Thoracic aorta (tissue), 2 donors: ENCODE measurements around the gene CTXN1. TPM values are rescaled to one million over a fixed set of nuclear protein-coding genes. Genes with fewer than 3 reads are reported as not detected.

ENCODE experiments used
- ATAC-seq: fragments of 150-250 bp; one replicate; pipeline ENCODE4 v1.8.0; 2017; ENCODE audit warnings: low read depth; ENCODE audit not compliant: insufficient number of reproducible peaks, low FRiP score
- DNase-seq: peaks from one replicate; pipeline ENCODE4 v3.0.0-alpha.2; 2020; ENCODE audit warnings: low spot score
- H3K27ac ChIP-seq, 2 donors: fragments of 200-600 bp; sonication (generic); 1 replicate in 1 of 2; 2 replicates in 1 of 2; pipeline ENCODE4 v1.5.1; 2016; ENCODE audit warnings: mild to moderate bottlenecking in 2 of 2, moderate library complexity in 2 of 2
- H3K27me3 ChIP-seq: fragments of 200-600 bp; sonication (generic); replicated peaks from 2 replicates; pipeline ENCODE4 v1.6.0; 2016; ENCODE audit warnings: mild to moderate bottlenecking; ENCODE audit not compliant: insufficient read depth
- H3K36me3 ChIP-seq: fragments of 200-600 bp; sonication (generic); one replicate; pipeline ENCODE4 v1.5.1; 2016
- H3K4me1 ChIP-seq, 2 donors: fragments of 200-600 bp; sonication (generic); 1 replicate in 1 of 2; 2 replicates in 1 of 2; pipeline versions ENCODE4 v1.5.1 to v1.6.0; 2016; ENCODE audit warnings: low read depth in 2 of 2, mild to moderate bottlenecking in 1 of 2; ENCODE audit not compliant: control insufficient read depth in 1 of 2
- H3K4me3 ChIP-seq: fragments of 200-600 bp; sonication (generic); 2 replicates; pipeline ENCODE4 v1.5.1; 2016; ENCODE audit warnings: mild to moderate bottlenecking
- H3K9me3 ChIP-seq: fragments of 200-600 bp; sonication (generic); 2 replicates; pipeline ENCODE4 v1.5.1; 2016
- CTCF ChIP-seq: fragments of 200-600 bp; sonication (generic); IDR thresholded peaks from one replicate; pipeline ENCODE4 v1.5.1; 2019; ENCODE audit warnings: antibody characterized with exemption
- total RNA-seq, 2 donors: library from RNA; depleted of rRNA; stranded (reverse); fragments of >200 nt; gene quantifications; one replicate each; pipeline versions ENCODE4 v1.1.0 to v1.2.3, GENCODE V29; 2016

CTXN1 gene
- total RNA-seq, 2 donors from 2014 or later: 0.54 TPM; not detected in 1

- peaks cover 15 to 21% of the 10 kb centered on the region in 2 donors for H3K4me1 ChIP-seq
- no peaks in the 10 kb centered on the region for H3K9me3 ChIP-seq
- H3K27me3 ChIP-seq: no peaks in the 10 kb centered on the region
- ATAC-seq: no peak
- TF ChIP-seq CTCF: no peak
- no peak overlapping the region for H3K27ac ChIP-seq
- no peak for DNase-seq
- H3K4me3 ChIP-seq: no peak overlapping the region
- no peaks in the 10 kb centered on the region for H3K36me3 ChIP-seq
Observed at GRCh38 chr19:7900401-7900870, 25.5 kb downstream of the CTXN1 start.

- Histone ChIP-seq H3K4me1 (peaks cover 9 to 16% of the 10 kb centered on the region in 2 donors), H3K27ac (no peak overlapping the region), H3K36me3 (no peaks in the 10 kb centered on the region), H3K4me3 (no peak overlapping the region), H3K9me3 (no peaks in the 10 kb centered on the region), H3K27me3 (no peaks in the 10 kb centered on the region)
- ATAC-seq (no peak), DNase-seq (no peak)
- TF ChIP-seq CTCF: no peak
Observed at GRCh38 chr19:7899751-7900378, 26.1 kb downstream of the CTXN1 start.

- no peak for ATAC-seq
- no peak overlapping the region for H3K27ac ChIP-seq
Observed at GRCh38 chr19:7898967-7899366, 27.0 kb downstream of the CTXN1 start.

GRCh38 chr19:7897292-7897691 is 28.6 kb downstream of the CTXN1 start:
- peaks cover 0 to under 1% of the 10 kb centered on the region in 2 donors for H3K4me1 ChIP-seq
- H3K9me3 ChIP-seq: no peaks in the 10 kb centered on the region
- no peak overlapping the region for H3K27ac ChIP-seq
- no peak overlapping the region for H3K4me3 ChIP-seq
- DNase-seq (no peak), ATAC-seq (no peak)
- no peak for TF ChIP-seq CTCF
- no peaks in the 10 kb centered on the region for H3K36me3 ChIP-seq
- no peaks in the 10 kb centered on the region for H3K27me3 ChIP-seq

More at GRCh38 chr19:7898967-7899366, 27.0 kb downstream of the CTXN1 start:
- Histone ChIP-seq H3K4me1 (peaks cover 5 to 9% of the 10 kb centered on the region in 2 donors), H3K36me3 (no peaks in the 10 kb centered on the region), H3K9me3 (no peaks in the 10 kb centered on the region), H3K4me3 (no peak overlapping the region), H3K27me3 (no peaks in the 10 kb centered on the region)
- DNase-seq: no peak
- TF ChIP-seq CTCF: no peak

- no peak overlapping the region for H3K27ac ChIP-seq
- no peaks in the 10 kb centered on the region for H3K9me3 ChIP-seq
- no peak overlapping the region for H3K4me3 ChIP-seq
- no peaks in the 10 kb centered on the region for H3K36me3 ChIP-seq
- H3K4me1 ChIP-seq: no peaks in the 10 kb centered on the region
- no peak for TF ChIP-seq CTCF
- DNase-seq (no peak), ATAC-seq (no peak)
- no peaks in the 10 kb centered on the region for H3K27me3 ChIP-seq
Observed at GRCh38 chr19:7895565-7895964, 30.4 kb downstream of the CTXN1 start.
